Body of pancreas (tissue), 4 donors: ENCODE measurements around the gene ELP4. TPM values are rescaled to one million over a fixed set of nuclear protein-coding genes. Genes with fewer than 3 reads are reported as not detected.

Experiments
- ATAC-seq: fragments of 150-250 bp; one replicate; pipeline ENCODE4 v1.9.1; 2016
- DNase-seq, 4 donors: peaks; one replicate each; pipeline ENCODE4 v3.0.0-alpha.2; 2019
- H3K27ac ChIP-seq, 4 donors: fragments of 200-600 bp; sonication (generic); 1 replicate in 3 of 4; 2 replicates in 1 of 4; pipeline versions ENCODE4 v1.5.1 to v1.6.1; 2016 to 2019; ENCODE audit warnings: mild to moderate bottlenecking in 1 of 4, mixed read lengths in 1 of 4, moderate library complexity in 1 of 4
- H3K27me3 ChIP-seq, 2 donors: fragments of 200-600 bp; sonication (generic); one replicate each; pipeline ENCODE4 v1.6.0; 2016; ENCODE audit warnings: mild to moderate bottlenecking in 1 of 2
- H3K36me3 ChIP-seq, 2 donors: fragments of 200-600 bp; sonication (generic); replicated peaks in 1 of 2; 2 replicates each; pipeline ENCODE4 v1.5.1; 2016; ENCODE audit warnings: low read depth in 2 of 2; ENCODE audit not compliant: insufficient read depth in 1 of 2
- H3K4me1 ChIP-seq: fragments of 200-600 bp; sonication (generic); one replicate; pipeline ENCODE4 v1.6.0; 2016
- H3K4me3 ChIP-seq, 2 donors: fragments of 200-600 bp; sonication (generic); 1 replicate in 1 of 2; 2 replicates in 1 of 2; pipeline ENCODE4 v1.5.1; 2016 to 2019
- H3K9me3 ChIP-seq, 3 donors: fragments of 200-600 bp; sonication (generic); 1 replicate in 2 of 3; 2 replicates in 1 of 3; pipeline ENCODE4 v1.5.1; 2016
- CTCF ChIP-seq, 7 experiments: fragments of 450-650 bp in 4 of 7; fragments of 200-600 bp in 3 of 7; sonication (generic) in 3 of 7; IDR thresholded peaks; one replicate each; pipeline ENCODE4 v1.5.1; 2016 to 2019; ENCODE audit warnings: antibody characterized with exemption in 7 of 7
- POLR2A ChIP-seq, 3 donors: fragments of 450-650 bp; IDR thresholded peaks; one replicate each; pipeline ENCODE4 v1.6.1; 2016; ENCODE audit warnings: antibody characterized with exemption in 3 of 3, mild to moderate bottlenecking in 2 of 3
- WGBS, 2 donors: methylation state at CpG; one replicate each; pipeline ENCODE4 v1.1.5; 2017; 5-methylcytosine and 5-hydroxymethylcytosine counted together
- intact Hi-C: fragments of 100-400 bp; cut with DNase I; formaldehyde crosslinking; loops from one replicate; pipeline ENCODE4 v1.15.1; 2023
- total RNA-seq, 2 donors: library from RNA; depleted of rRNA; stranded (reverse); fragments of >200 nt; gene quantifications; one replicate each; pipeline ENCODE4 v1.1.0, GENCODE V29; 2016

Gene ELP4
- total RNA-seq, 2 donors from 2014 or later: 20.2 to 33.3 TPM

- Histone ChIP-seq H3K27ac (no peak overlapping the region), H3K4me1 (peaks cover 17% of the 10 kb centered on the region), H3K36me3 (no peaks in the 10 kb centered on the region), H3K4me3 (no peak overlapping the region), H3K9me3 (no peaks in the 10 kb centered on the region), H3K27me3 (peaks cover 0 to 50% of the 10 kb centered on the region in 2 donors)
- DNase-seq (no peak), ATAC-seq (no peak)
- TF ChIP-seq POLR2A (IDR thresholded peaks at IDR 0.05) (no peak), CTCF (IDR thresholded peaks at IDR 0.05) (no peak)
- WGBS, 2 donors: 13 to 20% methylated on average over 36 to 52 of the region's 52 CpGs
- intact Hi-C loops: no loop called here
These were observed 315.6 kb downstream of the ELP4 start for GRCh38 chr11:31824879-31825837.

- Histone ChIP-seq H3K4me1 (peaks cover 17% of the 10 kb centered on the region), H3K9me3 (no peaks in the 10 kb centered on the region), H3K27me3 (peaks cover 0 to 50% of the 10 kb centered on the region in 2 donors), H3K36me3 (no peaks in the 10 kb centered on the region), H3K4me3 (no peak overlapping the region), H3K27ac (no peak overlapping the region)
- WGBS, 2 donors: 7 to 13% methylated on average over 25 to 37 of the region's 37 CpGs
- TF ChIP-seq POLR2A (IDR thresholded peaks at IDR 0.05) (no peak), CTCF (IDR thresholded peaks at IDR 0.05) (no peak)
- DNase-seq (no peak), ATAC-seq (no peak)
- intact Hi-C loops: no loop called here
These were observed 316.4 kb downstream of the ELP4 start for GRCh38 chr11:31825838-31826484.

- peaks cover 17% of the 10 kb centered on the region for H3K4me1 ChIP-seq
- intact Hi-C loops: no loop called here
- H3K36me3 ChIP-seq: no peaks in the 10 kb centered on the region
- TF ChIP-seq POLR2A (IDR thresholded peaks at IDR 0.05) (no peak), CTCF (IDR thresholded peaks at IDR 0.05) (no peak)
- no peak overlapping the region for H3K27ac ChIP-seq
- ATAC-seq (no peak), DNase-seq (no peak)
- H3K4me3 ChIP-seq: no peak overlapping the region
- no peaks in the 10 kb centered on the region for H3K9me3 ChIP-seq
- whole genome bisulfite sequencing, 2 donors: 9 to 18% methylated on average over 19 to 55 of the region's 55 CpGs
- peaks cover 0 to 50% of the 10 kb centered on the region in 2 donors for H3K27me3 ChIP-seq
These were observed 317.2 kb downstream of the ELP4 start for GRCh38 chr11:31826536-31827438.

GRCh38 chr11:31827455-31828206 lies 318.1 kb downstream of the ELP4 start:
- Histone ChIP-seq H3K27me3 (peaks cover 0 to 50% of the 10 kb centered on the region in 2 donors), H3K27ac (no peak overlapping the region), H3K36me3 (no peaks in the 10 kb centered on the region), H3K4me3 (no peak overlapping the region), H3K9me3 (no peaks in the 10 kb centered on the region), H3K4me1 (peaks cover 17% of the 10 kb centered on the region)
- no peak for TF ChIP-seq CTCF (IDR thresholded peaks at IDR 0.05)
- 7 to 8% methylated on average over 18 of the region's 18 CpGs for WGBS, 2 donors
- no peak for ATAC-seq
- intact Hi-C loops: no loop called here
- no peak for DNase-seq
